Esophagus squamous epithelium (tissue), 4 donors: ENCODE results near the gene MYBPC1.

Experiments used
- POLR2A ChIP-seq, 4 donors: fragments of 450-650 bp; IDR thresholded peaks; one replicate each; pipeline ENCODE4 v1.6.1; 2017; ENCODE audit warnings: antibody characterized with exemption in 4 of 4, mild to moderate bottlenecking in 4 of 4, moderate library complexity in 3 of 4
- TF ChIP-seq, protein P1 (sequence below), 6 experiments: fragments of 450-650 bp in 4 of 6; fragments of 200-600 bp in 2 of 6; sonication (generic) in 2 of 6; IDR thresholded peaks; one replicate each; pipeline ENCODE4 v1.5.1; 2016 to 2019; ENCODE audit warnings: antibody characterized with exemption in 6 of 6, mild to moderate bottlenecking in 4 of 6, moderate library complexity in 4 of 6

DNA sequence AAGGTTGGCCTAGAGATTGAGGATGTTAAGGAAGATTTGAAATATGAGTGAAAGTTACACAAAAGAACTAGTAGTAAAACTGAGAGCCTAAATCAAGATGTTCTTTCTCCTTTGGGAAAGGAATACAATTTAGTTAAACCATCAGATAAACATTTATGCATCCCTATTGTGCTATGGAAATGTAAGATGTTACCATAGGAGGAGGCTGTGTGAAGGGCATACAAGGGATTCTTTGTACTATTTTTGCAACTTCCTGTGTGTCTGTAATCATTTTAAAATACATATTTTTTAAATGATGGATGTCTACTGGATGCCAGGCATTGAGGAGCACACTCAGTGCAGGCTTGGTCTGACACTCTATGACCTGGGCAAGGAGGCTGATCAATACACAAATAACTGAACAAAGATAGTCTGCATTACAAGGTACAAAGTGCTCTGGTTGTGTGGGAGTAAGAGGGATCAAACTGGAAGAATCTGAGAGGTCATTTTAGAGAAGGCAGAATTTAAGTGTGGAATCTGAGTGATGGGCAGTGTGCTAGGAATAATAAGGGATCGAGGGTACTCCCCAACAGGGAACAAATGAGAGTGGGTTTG, 96.8 kb downstream of the MYBPC1 start:
- TF ChIP-seq POLR2A (IDR thresholded peaks at IDR 0.05) = no peak
- TF ChIP-seq, protein P1, sequence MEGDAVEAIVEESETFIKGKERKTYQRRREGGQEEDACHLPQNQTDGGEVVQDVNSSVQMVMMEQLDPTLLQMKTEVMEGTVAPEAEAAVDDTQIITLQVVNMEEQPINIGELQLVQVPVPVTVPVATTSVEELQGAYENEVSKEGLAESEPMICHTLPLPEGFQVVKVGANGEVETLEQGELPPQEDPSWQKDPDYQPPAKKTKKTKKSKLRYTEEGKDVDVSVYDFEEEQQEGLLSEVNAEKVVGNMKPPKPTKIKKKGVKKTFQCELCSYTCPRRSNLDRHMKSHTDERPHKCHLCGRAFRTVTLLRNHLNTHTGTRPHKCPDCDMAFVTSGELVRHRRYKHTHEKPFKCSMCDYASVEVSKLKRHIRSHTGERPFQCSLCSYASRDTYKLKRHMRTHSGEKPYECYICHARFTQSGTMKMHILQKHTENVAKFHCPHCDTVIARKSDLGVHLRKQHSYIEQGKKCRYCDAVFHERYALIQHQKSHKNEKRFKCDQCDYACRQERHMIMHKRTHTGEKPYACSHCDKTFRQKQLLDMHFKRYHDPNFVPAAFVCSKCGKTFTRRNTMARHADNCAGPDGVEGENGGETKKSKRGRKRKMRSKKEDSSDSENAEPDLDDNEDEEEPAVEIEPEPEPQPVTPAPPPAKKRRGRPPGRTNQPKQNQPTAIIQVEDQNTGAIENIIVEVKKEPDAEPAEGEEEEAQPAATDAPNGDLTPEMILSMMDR (IDR thresholded peaks at IDR 0.05) = no peak
